CD4-positive, alpha-beta T cell treated with Interleukin-6 for 4 hours (primary cell): ENCODE results near the gene HOXD10.
A peak's percentile ranks its signal among the peaks of the same experiment; 100 is the strongest.

Experiments
- DNase-seq: peaks from one replicate; pipeline ENCODE4 v3.0.0-alpha.2; 2020; ENCODE audit warnings: mixed read lengths

Gene HOXD10

DNA sequence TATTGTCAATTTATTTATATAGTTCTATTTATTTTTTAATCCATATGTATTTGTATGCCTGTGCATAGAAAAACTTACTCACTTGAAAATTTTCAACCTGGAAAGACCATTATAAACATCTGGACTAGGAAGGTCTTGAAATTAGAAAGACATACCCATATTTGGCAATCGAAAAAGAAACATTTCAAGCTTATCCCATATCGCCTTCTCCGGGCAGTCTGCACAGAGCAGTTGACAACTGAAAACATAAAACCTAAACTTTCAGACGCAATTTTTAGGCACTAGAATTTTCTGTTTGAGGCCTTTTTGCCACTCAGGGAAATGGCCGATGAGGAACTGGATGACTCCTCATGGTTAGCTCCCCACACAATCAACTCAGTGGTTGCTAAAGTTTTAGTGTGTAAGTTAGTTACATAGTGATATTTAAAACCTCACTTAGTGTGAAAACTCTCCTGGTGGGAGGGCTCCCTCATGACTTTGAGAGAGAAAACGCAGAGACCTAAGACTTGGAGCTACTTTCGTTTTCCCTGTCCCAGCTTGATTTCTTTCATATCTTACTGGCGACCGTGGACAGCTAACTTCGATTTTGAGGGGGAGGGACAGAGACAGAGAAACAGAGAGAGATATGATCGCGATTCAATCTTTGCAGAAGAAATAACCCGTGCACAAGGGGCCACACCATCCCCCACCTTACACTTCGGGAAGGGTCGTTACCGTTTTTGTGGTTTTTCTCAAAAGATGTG lies 20.2 kb upstream of the HOXD10 start:
- DNase-seq: no peak

GRCh38 chr2:176096986-176097819 lies 19.4 kb upstream of the HOXD10 start:
- peak; percentile 63 for DNase-seq

DNA sequence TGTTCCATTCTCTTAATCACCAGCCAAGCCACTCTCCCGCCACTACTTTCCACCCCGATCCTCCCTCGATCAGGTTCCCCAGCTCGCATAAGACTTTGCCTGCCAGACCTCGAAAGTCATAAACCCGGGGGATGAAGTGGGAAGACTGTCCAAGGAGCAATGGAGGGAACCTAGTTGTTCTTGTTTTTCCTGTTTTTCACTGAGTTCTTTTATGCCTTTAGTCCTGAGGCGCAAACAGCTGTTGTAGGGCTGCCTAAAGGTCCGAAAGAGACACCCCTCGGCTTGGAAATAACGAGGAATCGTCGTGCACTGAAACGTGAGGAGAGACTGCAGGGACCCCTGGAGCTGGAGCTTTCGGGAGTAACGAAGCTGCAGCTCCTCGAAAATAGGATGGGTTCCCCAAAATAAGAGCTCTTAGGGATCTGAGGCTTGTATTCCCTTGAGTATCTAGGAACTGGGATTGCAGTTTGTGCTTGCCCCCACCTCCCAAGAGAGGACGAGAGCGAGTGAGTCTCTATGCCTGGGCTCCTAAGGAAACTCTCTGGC lies 18.7 kb upstream of the HOXD10 start:
- DNase-seq: no peak

GRCh38 chr2:176098366-176099158 lies 18.0 kb upstream of the HOXD10 start:
- no peak for DNase-seq

DNA sequence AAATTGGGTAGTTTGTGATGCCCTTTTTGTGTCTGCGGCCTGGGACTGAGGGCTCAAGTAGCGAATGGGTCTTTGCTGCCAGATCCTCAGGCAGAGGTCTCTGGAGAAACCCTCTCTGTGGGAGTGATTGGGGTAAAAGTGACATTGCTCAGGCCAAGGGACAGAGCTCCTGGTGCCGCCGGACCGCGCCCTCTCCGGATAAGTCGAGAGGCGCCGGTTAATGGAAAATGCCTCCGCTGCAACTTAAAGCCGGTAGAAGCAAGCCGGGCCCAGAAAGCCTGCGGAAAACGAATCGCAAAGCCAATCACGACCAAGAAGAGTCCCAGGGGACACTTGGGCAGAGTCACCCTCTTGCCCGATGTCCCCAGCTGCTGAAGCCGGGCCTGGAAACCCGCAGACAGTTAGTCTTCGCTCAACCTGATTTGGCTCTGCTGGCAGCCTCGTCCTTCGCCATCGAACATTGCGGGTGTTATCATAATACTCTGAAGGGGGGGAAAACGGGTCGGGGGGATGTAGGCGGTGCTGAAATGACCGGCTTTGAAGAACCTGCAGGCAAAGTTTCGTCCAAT lies 17.3 kb upstream of the HOXD10 start:
- DNase-seq: no peak

DNA sequence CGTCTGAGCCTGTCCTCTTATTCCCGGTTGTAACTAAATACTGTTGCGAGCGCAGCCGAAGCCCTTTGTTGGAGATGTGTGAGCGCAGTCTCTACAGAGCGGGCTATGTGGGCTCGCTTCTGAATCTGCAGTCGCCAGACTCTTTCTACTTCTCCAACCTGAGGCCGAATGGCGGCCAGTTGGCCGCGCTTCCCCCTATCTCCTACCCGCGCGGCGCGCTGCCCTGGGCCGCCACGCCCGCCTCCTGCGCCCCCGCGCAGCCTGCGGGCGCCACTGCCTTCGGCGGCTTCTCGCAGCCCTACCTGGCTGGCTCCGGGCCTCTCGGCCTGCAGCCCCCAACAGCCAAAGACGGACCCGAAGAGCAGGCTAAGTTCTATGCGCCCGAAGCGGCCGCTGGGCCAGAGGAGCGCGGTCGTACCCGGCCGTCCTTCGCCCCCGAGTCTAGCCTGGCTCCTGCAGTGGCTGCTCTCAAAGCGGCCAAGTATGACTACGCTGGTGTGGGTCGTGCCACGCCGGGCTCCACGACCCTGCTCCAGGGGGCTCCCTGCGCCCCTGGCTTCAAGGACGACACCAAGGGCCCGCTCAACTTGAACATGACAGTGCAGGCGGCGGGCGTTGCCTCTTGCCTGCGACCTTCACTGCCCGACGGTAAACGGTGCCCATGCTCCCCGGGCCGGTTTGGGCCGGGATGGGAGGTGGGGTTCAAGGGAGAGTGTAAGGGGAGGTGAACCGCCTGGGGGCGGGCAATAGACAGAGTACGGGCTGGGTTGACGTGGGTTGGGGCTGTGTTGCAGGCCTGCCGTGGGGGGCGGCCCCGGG lies 16.6 kb upstream of the HOXD10 start, which contains the start of gene HOXD12:
Gene HOXD12, plus strand, starts transcription at position 68 of the 819 bp plus-strand sequence. Its CDS starts 7 bp downstream, at position 75.
- no peak for DNase-seq

DNA sequence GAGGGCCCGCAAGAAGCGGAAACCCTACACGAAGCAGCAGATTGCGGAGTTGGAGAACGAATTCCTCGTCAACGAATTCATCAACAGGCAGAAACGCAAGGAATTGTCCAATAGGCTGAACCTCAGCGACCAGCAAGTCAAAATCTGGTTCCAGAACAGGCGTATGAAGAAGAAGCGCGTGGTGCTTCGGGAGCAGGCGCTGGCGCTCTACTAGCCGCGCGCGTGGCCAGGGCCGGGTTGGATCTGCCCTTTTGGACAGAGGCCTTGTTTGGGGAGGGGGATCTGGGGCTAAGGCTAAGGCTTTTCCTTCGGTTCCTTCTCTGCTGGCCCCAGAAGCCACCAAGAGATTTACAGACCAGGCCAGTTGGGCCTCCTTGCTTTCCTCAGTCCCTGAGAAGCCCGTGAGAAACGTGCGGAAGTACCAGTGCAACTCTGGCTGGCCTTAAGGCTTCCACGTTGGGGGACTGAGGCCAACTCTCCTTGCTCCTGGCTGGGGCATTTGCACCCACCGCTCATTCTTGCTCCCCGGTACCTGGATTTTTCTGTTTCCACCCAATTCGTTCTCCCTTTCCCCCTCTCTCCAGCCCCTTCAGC lies 15.9 kb upstream of the HOXD10 start:
- no peak for DNase-seq

DNA sequence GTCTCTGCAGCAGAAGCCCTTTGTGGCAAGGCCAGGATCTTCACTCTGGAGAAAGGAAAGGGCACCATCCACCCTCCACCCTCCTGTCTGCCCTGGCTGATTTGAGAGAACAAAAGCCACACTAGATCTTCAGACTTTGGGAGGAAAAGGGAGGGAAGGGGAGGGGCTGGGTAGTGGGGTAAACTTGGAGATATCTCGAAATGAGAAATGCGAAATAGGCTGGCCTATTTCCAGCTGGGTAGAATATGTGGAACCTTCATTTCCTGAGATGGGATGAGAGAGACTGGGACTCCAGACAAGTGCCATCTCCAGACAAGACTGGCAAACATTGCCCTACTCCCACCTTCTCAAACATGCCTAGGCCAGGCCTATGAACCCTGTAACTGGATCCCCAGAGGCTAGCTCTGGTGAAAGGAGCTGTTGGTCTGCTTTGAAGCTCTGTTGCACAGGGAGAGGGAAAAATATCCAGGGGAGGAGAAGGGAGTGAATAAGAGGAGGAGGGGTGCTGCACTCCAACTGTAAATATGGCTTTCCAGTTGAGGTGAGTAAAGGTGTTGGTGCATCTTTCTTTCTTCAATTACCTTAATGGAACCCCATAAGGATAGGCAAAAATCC lies 15.3 kb upstream of the HOXD10 start:
- DNase-seq: no peak

- DNase-seq: no peak
Observed at GRCh38 chr2:176101842-176102241, 14.7 kb upstream of the HOXD10 start.

- DNase-seq: no peak
Observed at GRCh38 chr2:176102309-176102866, 14.2 kb upstream of the HOXD10 start.

- no peak for DNase-seq
Observed at GRCh38 chr2:176103194-176103593, 13.4 kb upstream of the HOXD10 start.

- DNase-seq: no peak
Observed at GRCh38 chr2:176103742-176104315, 12.7 kb upstream of the HOXD10 start.

GRCh38 chr2:176104316-176105077 lies 12.1 kb upstream of the HOXD10 start:
- DNase-seq: no peak

GRCh38 chr2:176105078-176105729 lies 11.4 kb upstream of the HOXD10 start:
- DNase-seq: no peak

- no peak for DNase-seq
Observed at GRCh38 chr2:176105730-176106580, 10.6 kb upstream of the HOXD10 start.

DNA sequence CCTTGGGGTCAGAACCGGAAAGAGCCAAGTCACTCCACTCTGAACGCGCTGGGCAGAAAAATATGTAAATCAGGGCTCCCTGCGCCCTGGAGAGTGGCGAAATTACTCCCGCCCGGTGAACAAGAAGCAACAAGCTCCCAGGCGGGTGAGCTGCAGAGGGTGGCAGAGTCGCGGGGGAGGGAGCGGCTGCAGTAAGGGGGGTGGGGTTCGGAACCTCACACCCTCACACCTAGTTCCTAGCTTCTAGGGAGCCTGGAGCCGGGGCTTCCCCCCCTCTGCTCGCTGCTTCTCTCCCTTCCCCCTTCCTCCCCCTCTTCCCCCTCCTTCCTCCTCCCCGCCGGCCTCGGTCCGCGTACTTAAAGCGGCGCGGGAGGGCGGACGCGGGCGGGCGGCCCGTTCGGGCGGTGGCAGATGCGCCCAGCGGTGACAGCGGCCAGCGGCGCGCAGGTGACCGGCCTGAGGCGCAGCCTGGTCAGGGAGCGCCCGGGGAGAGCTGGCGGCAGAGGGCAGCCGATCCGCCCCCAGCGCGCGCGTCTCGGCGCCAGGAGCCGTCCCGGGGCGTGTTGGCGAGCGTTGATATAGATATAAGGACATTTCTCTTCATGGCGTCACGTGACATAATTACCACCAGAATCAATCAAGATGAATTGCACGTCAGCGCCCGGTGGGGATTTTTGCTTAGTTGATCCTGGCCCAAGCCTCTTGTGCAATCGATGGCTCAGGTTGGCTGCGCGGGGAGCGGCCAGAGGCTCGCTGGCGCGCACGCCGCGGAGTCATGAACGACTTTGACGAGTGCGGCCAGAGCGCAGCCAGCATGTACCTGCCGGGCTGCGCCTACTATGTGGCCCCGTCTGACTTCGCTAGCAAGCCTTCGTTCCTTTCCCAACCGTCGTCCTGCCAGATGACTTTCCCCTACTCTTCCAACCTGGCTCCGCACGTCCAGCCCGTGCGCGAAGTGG lies 9.7 kb upstream of the HOXD10 start, which contains the start of gene HOXD11:
Gene HOXD11, plus strand, starts transcription at position 700 of the 959 bp plus-strand sequence. Its CDS starts 76 bp downstream, at position 776.
- DNase-seq: no peak
